ENCODE measurements around the gene IER2.
"Not testable (repeated sequence)": the region's sequence is repeated elsewhere in the genome, so short reads cannot be mapped to it uniquely, and the experiment has no call there.

The IER2 gene

GRCh38 chr19:13138916-13139198, 11.4 kb upstream of the IER2 start:
- no peak for DNase-seq (ENCODE audit: low spot score)

GRCh38 chr19:13139633-13140311, 10.4 kb upstream of the IER2 start:
- no peak for DNase-seq (ENCODE audit: low spot score)

- peak; percentile 45 for DNase-seq (ENCODE audit: low spot score)
Observed at GRCh38 chr19:13146763-13147563, 3.2 kb upstream of the IER2 start.

GRCh38 chr19:13149173-13149627, 1.0 kb upstream of the IER2 start:
- not testable (repeated sequence) for DNase-seq (ENCODE audit: low spot score)

- DNase-seq (ENCODE audit: low spot score): peak; percentile 12
Observed at GRCh38 chr19:13149628-13150186, 504 bp upstream of the IER2 start.

- DNase-seq (ENCODE audit: low spot score): peak; percentile 10
Observed at GRCh38 chr19:13150931-13151604, 857 bp downstream of the IER2 start.

- DNase-seq (ENCODE audit: low spot score): peak; percentile 93
Observed at GRCh38 chr19:13151605-13152355, 1.6 kb downstream of the IER2 start.

GRCh38 chr19:13152356-13152973, 2.3 kb downstream of the IER2 start:
- DNase-seq (ENCODE audit: low spot score): no peak

GRCh38 chr19:13152974-13153568, 2.9 kb downstream of the IER2 start:
- DNase-seq (ENCODE audit: low spot score): peak; percentile 96

GRCh38 chr19:13153569-13154240, 3.5 kb downstream of the IER2 start:
- DNase-seq (ENCODE audit: low spot score): peak; percentile 41

GRCh38 chr19:13154241-13154778, 4.1 kb downstream of the IER2 start:
- peak; percentile 65 for DNase-seq (ENCODE audit: low spot score)

- peak; percentile 24 for DNase-seq (ENCODE audit: low spot score)
Observed at GRCh38 chr19:13154911-13155471, 4.8 kb downstream of the IER2 start.

- DNase-seq (ENCODE audit: low spot score): no peak
Observed at GRCh38 chr19:13155472-13156359, 5.5 kb downstream of the IER2 start.

- no peak for DNase-seq (ENCODE audit: low spot score)
Observed at GRCh38 chr19:13159713-13160112, 9.5 kb downstream of the IER2 start.

- DNase-seq (ENCODE audit: low spot score): no peak
Observed at GRCh38 chr19:13160557-13160956, 10.3 kb downstream of the IER2 start.

- DNase-seq (ENCODE audit: low spot score): peak; percentile 94
Observed at GRCh38 chr19:13162724-13163608, 12.8 kb downstream of the IER2 start.

GRCh38 chr19:13163609-13164342, 13.6 kb downstream of the IER2 start:
- peak; percentile 26 for DNase-seq (ENCODE audit: low spot score)
